Glutamatergic neuron (in vitro differentiated cells): Measurements from ENCODE around the gene RGN. TPM values are rescaled to one million over a fixed set of nuclear protein-coding genes. Genes with fewer than 3 reads are reported as not detected.
A peak's percentile ranks its signal among the peaks of the same experiment; 100 is the strongest.
"Not testable (repeated sequence)": the region's sequence is repeated elsewhere in the genome, so short reads cannot be mapped to it uniquely, and the experiment has no call there.

Experiments used
- DNase-seq: peaks from one replicate; pipeline ENCODE4 v3.0.0; 2022
- H3K27ac Mint-ChIP-seq: one replicate; pipeline ENCODE4 v1.8.0; 2020; ENCODE audit warnings: mild to moderate bottlenecking, mixed read lengths, inconsistent platforms; ENCODE audit not compliant: unreplicated experiment
- H3K27me3 Mint-ChIP-seq: one replicate; pipeline ENCODE4 v1.8.0; 2020; ENCODE audit warnings: mild to moderate bottlenecking, moderate library complexity, mixed read lengths, inconsistent platforms; ENCODE audit not compliant: unreplicated experiment
- H3K36me3 Mint-ChIP-seq: one replicate; pipeline ENCODE4 v1.8.0; 2020; ENCODE audit warnings: mild to moderate bottlenecking, mixed read lengths, inconsistent platforms; ENCODE audit not compliant: unreplicated experiment
- H3K4me1 Mint-ChIP-seq: one replicate; pipeline ENCODE4 v1.8.0; 2020; ENCODE audit warnings: mild to moderate bottlenecking, low read depth, mixed read lengths, inconsistent platforms; ENCODE audit not compliant: unreplicated experiment
- H3K4me3 Mint-ChIP-seq: one replicate; pipeline ENCODE4 v1.8.0; 2020; ENCODE audit warnings: mild to moderate bottlenecking, mixed read lengths, inconsistent platforms; ENCODE audit not compliant: unreplicated experiment
- H3K9me3 Mint-ChIP-seq: one replicate; pipeline ENCODE4 v1.8.0; 2020; ENCODE audit warnings: mild to moderate bottlenecking, moderate library complexity, mixed read lengths, inconsistent platforms; ENCODE audit not compliant: unreplicated experiment
- CTCF ChIP-seq: fragments of 200-600 bp; sonication (generic); IDR thresholded peaks from one replicate; pipeline ENCODE4 v1.5.0; 2021; ENCODE audit not compliant: partially characterized antibody, unreplicated experiment
- total RNA-seq: library from RNA; stranded (reverse); fragmentation: NEBNext Ultra II Directional; extraction: Animal tissue kit (Norgen Biotek cat#: 25700); gene quantifications from one replicate; pipeline ENCODE4 v1.2.1, GENCODE V29; 2021; ENCODE audit not compliant: unreplicated experiment

RGN gene
- total RNA-seq, 1 donor from 2014 or later, result 2.7 TPM

DNA sequence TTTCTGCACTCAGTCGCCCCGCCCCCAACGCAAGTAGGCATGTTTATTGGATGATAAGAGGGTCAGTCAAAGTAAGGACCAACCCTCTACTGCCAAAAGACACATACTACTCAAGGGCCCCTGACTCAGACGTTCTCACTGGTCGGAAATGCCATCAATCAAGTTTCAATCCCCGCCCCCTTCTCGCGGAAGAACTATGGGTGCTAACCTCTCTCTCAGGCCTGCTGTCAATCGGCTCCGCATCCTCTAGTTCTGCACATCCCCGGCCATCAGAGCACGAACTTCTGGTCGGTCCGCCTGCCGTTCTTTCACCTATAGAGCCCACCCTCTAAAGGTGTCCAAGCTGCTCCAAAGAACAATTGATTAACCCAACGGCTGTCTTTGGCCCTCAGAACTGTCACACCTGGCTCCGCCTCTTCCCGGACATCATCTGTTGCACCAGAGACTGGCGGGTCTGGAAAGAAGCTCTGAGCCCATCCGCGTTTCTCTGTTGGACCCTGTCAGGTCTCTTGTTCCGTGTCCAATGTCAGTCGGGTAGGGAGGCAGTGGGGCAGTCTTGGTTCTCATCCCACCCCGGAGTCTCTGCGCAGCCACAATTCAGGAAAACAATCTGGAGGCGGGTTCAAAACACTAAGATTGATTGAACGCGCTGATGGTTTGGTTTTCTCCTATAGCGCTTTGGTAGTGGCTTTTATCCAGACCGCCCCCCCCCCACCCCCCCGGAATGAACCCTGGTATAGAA, 51.1 kb downstream of the RGN start:
- H3K4me3 Mint-ChIP-seq, result peak overlapping the region; percentile 96
- no peak for TF ChIP-seq CTCF
- peak overlapping the region; percentile 99 for H3K27ac Mint-ChIP-seq
- H3K27me3 Mint-ChIP-seq, result no peaks in the 10 kb centered on the region
- no peaks in the 10 kb centered on the region for H3K36me3 Mint-ChIP-seq
- DNase-seq, result peak; percentile 88
- H3K9me3 Mint-ChIP-seq, result peaks cover 2% of the 10 kb centered on the region
- H3K4me1 Mint-ChIP-seq, result no peaks in the 10 kb centered on the region

DNA sequence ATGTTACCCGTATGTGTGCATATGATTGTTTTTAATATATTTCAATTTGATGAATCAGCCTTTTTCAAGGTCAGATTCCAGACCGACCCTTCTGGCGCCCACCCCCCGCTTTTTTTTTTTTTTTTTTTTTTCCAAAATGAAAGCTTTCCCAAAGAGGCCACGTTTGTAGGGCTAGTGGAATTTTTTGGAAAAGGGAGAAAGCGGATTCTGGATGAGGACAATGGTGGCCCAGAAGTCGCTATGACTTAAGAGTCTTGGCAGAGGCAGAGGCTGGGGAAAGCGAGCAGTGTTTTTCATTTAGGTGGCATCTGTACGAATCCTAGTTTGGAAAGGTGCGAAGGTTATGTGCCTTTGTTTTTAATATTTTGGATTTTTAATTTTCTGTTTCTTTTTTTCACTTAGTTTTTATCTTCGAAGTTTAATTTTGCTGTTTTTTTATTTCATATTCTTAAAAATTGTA, 51.7 kb downstream of the RGN start:
- no peaks in the 10 kb centered on the region for H3K36me3 Mint-ChIP-seq
- TF ChIP-seq CTCF, result no peak
- peaks cover 2% of the 10 kb centered on the region for H3K9me3 Mint-ChIP-seq
- no peaks in the 10 kb centered on the region for H3K4me1 Mint-ChIP-seq
- H3K27me3 Mint-ChIP-seq, result no peaks in the 10 kb centered on the region
- H3K27ac Mint-ChIP-seq, result peak overlapping the region; percentile 99
- DNase-seq, result no peak
- H3K4me3 Mint-ChIP-seq, result peak overlapping the region; percentile 96

GRCh38 chrX:47133493-47133892, 55.2 kb downstream of the RGN start:
- no peaks in the 10 kb centered on the region for H3K9me3 Mint-ChIP-seq
- no peak overlapping the region for H3K4me3 Mint-ChIP-seq
- DNase-seq, result no peak
- no peaks in the 10 kb centered on the region for H3K27me3 Mint-ChIP-seq
- H3K4me1 Mint-ChIP-seq, result no peaks in the 10 kb centered on the region
- H3K36me3 Mint-ChIP-seq, result no peaks in the 10 kb centered on the region
- H3K27ac Mint-ChIP-seq, result no peak overlapping the region
- TF ChIP-seq CTCF, result no peak

GRCh38 chrX:47135650-47136049, 57.4 kb downstream of the RGN start:
- not testable (repeated sequence) for DNase-seq, H3K9me3 Mint-ChIP-seq, H3K36me3 Mint-ChIP-seq, H3K4me1 Mint-ChIP-seq, H3K27me3 Mint-ChIP-seq, H3K4me3 Mint-ChIP-seq, H3K27ac Mint-ChIP-seq

DNA sequence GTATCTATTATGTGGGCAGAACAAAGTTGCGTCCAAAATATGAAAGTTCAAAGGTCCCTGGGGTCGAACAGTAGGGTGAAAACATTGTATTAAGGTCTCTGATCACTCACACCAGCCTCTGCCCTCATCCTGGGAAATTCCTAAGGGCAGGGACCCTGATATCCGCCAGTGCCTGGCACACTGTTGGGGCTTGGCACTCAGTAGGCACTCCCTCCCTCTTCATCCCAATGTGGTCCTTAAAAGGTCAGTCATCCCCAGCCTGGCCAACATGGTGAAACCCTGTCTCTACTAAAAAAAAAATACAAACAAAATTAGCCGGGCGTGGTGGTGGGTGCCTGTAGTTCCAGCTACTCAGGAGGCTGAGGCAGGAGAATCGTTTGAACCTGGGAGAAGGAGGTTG, 59.9 kb downstream of the RGN start:
- peaks cover 3% of the 10 kb centered on the region for H3K27me3 Mint-ChIP-seq
- no peaks in the 10 kb centered on the region for H3K36me3 Mint-ChIP-seq
- TF ChIP-seq CTCF, result no peak
- no peak for DNase-seq
- H3K27ac Mint-ChIP-seq, result no peak overlapping the region
- H3K9me3 Mint-ChIP-seq, result no peaks in the 10 kb centered on the region
- H3K4me1 Mint-ChIP-seq, result peaks cover 9% of the 10 kb centered on the region
- no peak overlapping the region for H3K4me3 Mint-ChIP-seq

Other genes starting within 250 kb of the RGN start
- 10.7 TPM for gene RP2, start 241.4 kb upstream of the RGN start, total RNA-seq
- 14.0 TPM for gene JADE3, start 166.0 kb upstream of the RGN start, total RNA-seq
- 161 TPM for gene NDUFB11, start 66.3 kb downstream of the RGN start, total RNA-seq
- 74.6 TPM for gene RBM10, start 66.8 kb downstream of the RGN start, total RNA-seq
- gene UBA1, start 115.4 kb downstream of the RGN start, total RNA-seq, result 503 TPM
- 181 TPM for gene CDK16, start 140.2 kb downstream of the RGN start, total RNA-seq
- 190 TPM for gene USP11, start 154.6 kb downstream of the RGN start, total RNA-seq